ENCODE results near the gene C11orf98.

C11orf98 gene

DNA sequence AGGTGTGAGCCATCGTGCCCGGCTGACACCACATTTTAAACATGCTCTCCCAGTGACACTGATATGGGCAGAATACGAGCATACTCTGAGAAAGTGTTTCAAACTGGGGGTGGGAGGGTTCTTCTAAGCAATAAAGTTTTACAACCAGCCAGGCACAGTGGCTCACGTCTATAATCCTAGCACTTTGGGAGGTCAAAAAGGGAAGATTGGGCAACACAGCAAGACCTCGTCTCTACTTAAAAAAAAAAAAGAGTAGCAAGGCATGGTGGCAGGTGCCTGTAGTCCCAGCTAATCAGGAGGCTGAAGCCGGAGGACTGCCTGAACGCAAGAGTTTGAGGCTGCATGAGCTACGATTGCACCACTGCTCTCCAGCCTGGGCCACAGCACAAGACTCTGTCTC lies 20.8 kb downstream of the C11orf98 start:
- H2AFZ ChIP-seq (ENCODE audit: low read depth, low read length, severe bottlenecking) = no peak overlapping the region
- H4K20me1 ChIP-seq (ENCODE audit: low read depth, low read length) = no peaks in the 10 kb centered on the region
- H3K9ac ChIP-seq (ENCODE audit: low read length) = no peak overlapping the region
- no peak overlapping the region for H3K4me2 ChIP-seq (ENCODE audit: low read depth, low read length, poor library complexity, severe bottlenecking)
- no peaks in the 10 kb centered on the region for H3K9me2 ChIP-seq (replicated peaks; ENCODE audit: insufficient read depth, low read length)
- no peaks in the 10 kb centered on the region for H3K36me3 ChIP-seq (ENCODE audit: low read length)
- no peaks in the 10 kb centered on the region for H3K9me3 ChIP-seq (ENCODE audit: insufficient read depth, low read length)
- TF ChIP-seq EZH2phosphoT487 (conservative IDR thresholded peaks at IDR 0.05; ENCODE audit: low read length) = no peak
- TF ChIP-seq, protein P1, sequence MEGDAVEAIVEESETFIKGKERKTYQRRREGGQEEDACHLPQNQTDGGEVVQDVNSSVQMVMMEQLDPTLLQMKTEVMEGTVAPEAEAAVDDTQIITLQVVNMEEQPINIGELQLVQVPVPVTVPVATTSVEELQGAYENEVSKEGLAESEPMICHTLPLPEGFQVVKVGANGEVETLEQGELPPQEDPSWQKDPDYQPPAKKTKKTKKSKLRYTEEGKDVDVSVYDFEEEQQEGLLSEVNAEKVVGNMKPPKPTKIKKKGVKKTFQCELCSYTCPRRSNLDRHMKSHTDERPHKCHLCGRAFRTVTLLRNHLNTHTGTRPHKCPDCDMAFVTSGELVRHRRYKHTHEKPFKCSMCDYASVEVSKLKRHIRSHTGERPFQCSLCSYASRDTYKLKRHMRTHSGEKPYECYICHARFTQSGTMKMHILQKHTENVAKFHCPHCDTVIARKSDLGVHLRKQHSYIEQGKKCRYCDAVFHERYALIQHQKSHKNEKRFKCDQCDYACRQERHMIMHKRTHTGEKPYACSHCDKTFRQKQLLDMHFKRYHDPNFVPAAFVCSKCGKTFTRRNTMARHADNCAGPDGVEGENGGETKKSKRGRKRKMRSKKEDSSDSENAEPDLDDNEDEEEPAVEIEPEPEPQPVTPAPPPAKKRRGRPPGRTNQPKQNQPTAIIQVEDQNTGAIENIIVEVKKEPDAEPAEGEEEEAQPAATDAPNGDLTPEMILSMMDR (IDR thresholded peaks at IDR 0.05; ENCODE audit: insufficient read depth, low read length, poor library complexity, severe bottlenecking) = no peak
- no peak overlapping the region for H3K27ac ChIP-seq (ENCODE audit: low read depth, low read length)
- peaks cover 57% of the 10 kb centered on the region for H3K79me2 ChIP-seq (ENCODE audit: insufficient read depth, low read length)
- no peaks in the 10 kb centered on the region for H3K27me3 ChIP-seq (ENCODE audit: low read length)
- H3K4me3 ChIP-seq (ENCODE audit: insufficient read depth, low read length, poor library complexity, severe bottlenecking) = no peak overlapping the region
- H3F3A ChIP-seq (ENCODE audit: insufficient read depth) = peaks cover 4% of the 10 kb centered on the region

DNA sequence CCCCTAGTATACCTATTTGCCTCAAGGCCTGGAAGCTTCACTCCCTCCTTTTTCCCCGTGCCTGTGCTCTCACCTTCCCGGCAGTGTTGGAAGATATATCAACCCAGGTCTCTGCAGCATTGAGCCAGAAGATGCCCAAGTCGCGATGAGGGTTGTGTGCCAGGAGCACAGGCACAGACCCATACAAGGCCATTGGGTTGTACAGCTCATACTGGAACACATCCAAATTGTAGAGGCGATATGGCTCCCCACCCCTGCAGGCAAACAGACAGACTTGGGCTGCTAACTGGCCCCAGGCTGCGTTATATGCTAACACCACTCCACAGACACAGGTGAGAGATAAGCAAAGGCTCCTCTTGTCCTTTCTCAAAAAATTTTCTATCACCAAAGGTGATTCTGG lies 32.5 kb downstream of the C11orf98 start:
- Histone ChIP-seq H3K27ac (ENCODE audit: low read depth, low read length) (no peak overlapping the region), H3K27me3 (ENCODE audit: low read length) (no peaks in the 10 kb centered on the region), H3K79me2 (ENCODE audit: insufficient read depth, low read length) (no peaks in the 10 kb centered on the region), H3K9me3 (ENCODE audit: insufficient read depth, low read length) (no peaks in the 10 kb centered on the region), H3K4me3 (ENCODE audit: insufficient read depth, low read length, poor library complexity, severe bottlenecking) (no peak overlapping the region), H2AFZ (ENCODE audit: low read depth, low read length, severe bottlenecking) (no peak overlapping the region), H3K9me2 (replicated peaks; ENCODE audit: insufficient read depth, low read length) (no peaks in the 10 kb centered on the region), H3K9ac (ENCODE audit: low read length) (no peak overlapping the region), H3K4me2 (ENCODE audit: low read depth, low read length, poor library complexity, severe bottlenecking) (no peak overlapping the region), H4K20me1 (ENCODE audit: low read depth, low read length) (no peaks in the 10 kb centered on the region), H3F3A (ENCODE audit: insufficient read depth) (no peaks in the 10 kb centered on the region), H3K36me3 (ENCODE audit: low read length) (peaks cover 27% of the 10 kb centered on the region)
- TF ChIP-seq, protein P1 (IDR thresholded peaks at IDR 0.05; ENCODE audit: insufficient read depth, low read length, poor library complexity, severe bottlenecking) = no peak
- no peak for TF ChIP-seq EZH2phosphoT487 (conservative IDR thresholded peaks at IDR 0.05; ENCODE audit: low read length)

DNA sequence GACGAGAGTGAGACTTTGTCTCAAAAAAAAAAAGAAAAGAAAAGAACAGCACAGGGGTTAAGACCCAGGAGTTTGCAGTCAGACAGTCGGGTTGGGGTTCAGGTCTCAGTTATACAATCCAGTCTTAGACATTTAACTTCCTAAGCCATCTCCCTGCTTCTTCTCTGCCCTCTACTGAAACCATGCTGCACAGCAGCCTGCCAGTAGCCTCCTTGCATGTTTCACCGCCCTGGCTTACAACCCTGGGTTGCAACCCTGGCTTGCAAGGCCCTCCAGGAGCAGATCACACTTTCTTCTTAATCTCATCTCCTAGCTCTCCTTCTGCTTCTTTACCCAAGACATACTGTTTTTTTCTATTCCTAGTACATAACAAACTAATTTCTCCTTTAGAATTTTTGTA lies 37.3 kb downstream of the C11orf98 start:
- no peaks in the 10 kb centered on the region for H3K9me3 ChIP-seq (ENCODE audit: insufficient read depth, low read length)
- H3K4me2 ChIP-seq (ENCODE audit: low read depth, low read length, poor library complexity, severe bottlenecking) = no peak overlapping the region
- peaks cover 11% of the 10 kb centered on the region for H3F3A ChIP-seq (ENCODE audit: insufficient read depth)
- H3K27ac ChIP-seq (ENCODE audit: low read depth, low read length) = no peak overlapping the region
- H4K20me1 ChIP-seq (ENCODE audit: low read depth, low read length) = no peaks in the 10 kb centered on the region
- H3K36me3 ChIP-seq (ENCODE audit: low read length) = peaks cover 18% of the 10 kb centered on the region
- no peaks in the 10 kb centered on the region for H3K27me3 ChIP-seq (ENCODE audit: low read length)
- no peak overlapping the region for H3K9ac ChIP-seq (ENCODE audit: low read length)
- H3K9me2 ChIP-seq (replicated peaks; ENCODE audit: insufficient read depth, low read length) = no peaks in the 10 kb centered on the region
- no peak overlapping the region for H2AFZ ChIP-seq (ENCODE audit: low read depth, low read length, severe bottlenecking)
- no peaks in the 10 kb centered on the region for H3K79me2 ChIP-seq (ENCODE audit: insufficient read depth, low read length)
- no peak overlapping the region for H3K4me3 ChIP-seq (ENCODE audit: insufficient read depth, low read length, poor library complexity, severe bottlenecking)
- TF ChIP-seq, protein P1 (IDR thresholded peaks at IDR 0.05; ENCODE audit: insufficient read depth, low read length, poor library complexity, severe bottlenecking) = no peak
- no peak for TF ChIP-seq EZH2phosphoT487 (conservative IDR thresholded peaks at IDR 0.05; ENCODE audit: low read length)
